Kidney glomerular epithelial cell (primary cell): Measurements from ENCODE around the gene CCL7.

Experiments
- DNase-seq: peaks from one replicate; lab custom pipeline; 2025; lab: John Stamatoyannopoulos, UW

CCL7 gene

DNA sequence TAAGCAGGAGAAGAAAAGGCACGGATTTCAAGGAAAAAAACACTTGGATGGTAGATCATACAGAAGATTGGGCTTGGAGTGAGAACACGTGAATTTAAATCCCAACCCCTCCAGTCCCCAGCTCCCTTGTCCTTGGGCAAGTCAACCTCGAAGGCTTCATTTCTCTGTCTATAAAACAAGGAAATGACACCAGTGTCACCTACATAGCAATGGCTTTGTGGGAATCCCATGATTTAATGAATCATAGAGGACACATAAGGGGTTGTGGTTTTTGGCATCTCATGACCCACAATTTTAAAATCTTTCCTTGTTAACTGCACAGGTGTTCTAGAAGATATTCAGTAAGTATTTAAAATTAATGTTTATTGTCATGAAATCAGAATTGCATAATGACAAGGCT, 23.1 kb upstream of the CCL7 start:
- DNase-seq = no peak

DNA sequence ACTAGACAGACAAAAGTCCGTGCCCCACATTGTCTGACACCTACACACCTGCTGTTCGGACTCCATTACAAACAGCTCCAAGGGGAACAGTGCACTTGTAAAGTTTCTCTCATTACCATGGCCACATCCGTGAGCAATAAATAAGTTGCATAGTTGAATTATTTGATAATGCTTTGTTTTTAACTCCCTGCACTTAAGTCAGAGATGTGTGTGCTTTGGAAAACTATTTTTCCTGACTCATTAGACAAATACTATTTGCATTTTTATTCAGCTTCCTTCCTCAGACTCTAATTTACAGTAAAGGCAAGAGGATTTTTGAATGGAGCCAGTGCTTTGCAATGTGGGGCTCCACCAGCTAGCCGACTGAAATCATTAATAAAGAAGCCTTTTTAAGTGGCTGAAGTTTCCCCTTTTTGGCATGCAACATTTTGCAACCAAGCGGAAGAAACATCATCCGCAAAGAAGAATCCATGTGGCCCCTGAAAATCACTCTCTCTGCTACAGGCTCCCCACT, 21.5 kb upstream of the CCL7 start:
- peak; percentile 94 for DNase-seq

DNA sequence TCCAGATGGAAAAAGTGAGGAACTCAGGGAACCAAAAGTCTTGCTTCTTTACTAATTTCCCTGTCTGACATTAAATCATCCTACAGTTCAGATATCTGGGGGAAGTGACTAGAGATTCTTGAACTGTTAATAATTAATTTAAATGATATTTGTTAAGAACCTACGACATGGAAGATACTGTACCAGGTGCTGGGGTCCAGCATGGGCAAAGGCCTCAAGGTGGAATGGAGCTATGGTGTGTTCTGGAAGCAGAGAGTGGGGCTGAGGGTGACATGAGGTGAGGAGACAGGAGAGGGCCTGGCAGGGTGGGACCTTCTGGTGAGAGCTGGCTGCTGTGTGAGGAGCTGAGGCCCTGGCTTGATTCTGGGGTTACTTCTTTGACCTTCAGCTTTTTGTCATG, 21.0 kb upstream of the CCL7 start:
- peak; percentile 72 for DNase-seq

DNA sequence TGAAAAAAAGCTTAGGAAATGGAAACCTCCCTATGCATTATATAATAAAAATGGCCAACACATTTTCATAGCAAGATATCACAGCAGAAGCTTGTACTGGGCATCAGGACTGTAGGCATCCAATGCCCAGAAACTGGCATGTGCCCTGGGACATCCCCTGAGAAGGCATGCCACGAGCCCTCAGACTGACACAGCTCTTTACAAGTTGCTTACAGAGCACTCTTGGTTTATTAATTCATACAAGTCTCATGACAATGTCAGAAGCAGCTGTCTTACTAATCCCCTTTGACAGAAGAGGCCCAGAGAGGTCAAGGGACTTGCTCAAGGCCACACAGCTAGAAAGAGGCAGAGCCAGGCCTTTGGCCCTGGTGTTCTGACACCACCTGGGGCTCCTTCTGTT, 20.5 kb upstream of the CCL7 start:
- DNase-seq = peak; percentile 35

DNA sequence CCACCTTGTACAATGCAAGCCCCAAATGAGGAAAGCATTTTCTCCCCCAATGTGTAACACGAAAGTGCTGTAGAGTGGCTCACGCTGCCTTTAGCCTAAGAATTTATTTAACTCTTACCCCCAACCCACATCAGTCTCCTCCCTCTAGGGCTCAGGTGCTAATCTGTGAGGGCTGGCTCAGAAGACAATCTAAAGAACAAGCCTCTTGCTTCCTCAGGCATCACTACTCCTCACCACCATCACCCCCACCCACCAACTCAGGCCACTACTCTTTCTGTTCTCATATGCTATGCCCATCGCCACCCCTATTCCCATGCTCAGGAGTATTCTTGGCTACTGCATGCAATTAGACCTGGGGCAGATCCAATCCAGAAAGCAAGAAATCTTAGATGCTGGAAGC, 18.8 kb upstream of the CCL7 start:
- DNase-seq = no peak

DNA sequence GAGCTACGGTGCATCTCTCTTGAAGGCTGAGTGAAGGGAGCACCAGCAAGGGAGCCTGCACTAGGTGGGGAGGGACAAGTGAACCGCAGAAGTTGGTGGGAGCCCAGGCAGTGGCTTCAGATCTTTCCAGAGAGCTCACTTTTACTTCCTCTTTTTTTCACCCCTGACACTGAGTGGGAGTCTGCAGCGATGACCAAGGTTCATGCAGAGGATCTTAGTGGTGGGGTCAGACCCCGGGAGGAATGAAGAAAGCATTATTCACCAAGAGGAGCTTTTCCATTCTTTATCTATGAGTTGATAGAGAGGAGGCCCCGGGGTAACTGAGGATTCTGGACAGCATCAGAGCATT, 18.0 kb upstream of the CCL7 start:
- peak; percentile 91 for DNase-seq

DNA sequence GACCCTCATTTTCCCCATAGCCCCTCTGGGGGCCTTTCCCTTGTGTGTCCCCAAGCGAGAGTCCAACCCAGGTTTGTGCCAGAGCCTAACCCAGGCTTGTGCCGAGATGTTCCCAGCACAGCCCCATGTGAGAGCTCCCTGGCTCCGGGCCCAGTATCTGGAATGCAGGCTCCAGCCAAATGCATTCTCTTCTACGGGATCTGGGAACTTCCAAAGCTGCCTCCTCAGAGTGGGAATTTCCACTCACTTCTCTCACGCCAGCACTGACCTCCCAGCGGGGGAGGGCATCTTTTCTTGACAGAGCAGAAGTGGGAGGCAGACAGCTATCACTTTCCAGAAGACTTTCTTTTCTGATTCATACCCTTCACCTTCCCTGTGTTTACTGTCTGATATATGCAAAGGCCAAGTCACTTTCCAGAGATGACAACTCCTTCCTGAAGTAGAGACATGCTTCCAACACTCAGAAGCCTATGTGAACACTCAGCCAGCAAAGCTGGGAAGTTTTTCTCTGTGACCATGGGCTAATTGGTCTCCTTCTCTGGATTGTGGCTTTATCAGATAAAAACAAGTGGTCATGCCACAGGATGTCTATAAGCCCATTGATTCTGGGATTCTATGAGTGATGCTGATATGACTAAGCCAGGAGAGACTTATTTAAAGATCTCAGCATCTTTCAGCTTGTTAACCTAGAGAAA, 17.4 kb upstream of the CCL7 start:
- peak; percentile 94 for DNase-seq

DNA sequence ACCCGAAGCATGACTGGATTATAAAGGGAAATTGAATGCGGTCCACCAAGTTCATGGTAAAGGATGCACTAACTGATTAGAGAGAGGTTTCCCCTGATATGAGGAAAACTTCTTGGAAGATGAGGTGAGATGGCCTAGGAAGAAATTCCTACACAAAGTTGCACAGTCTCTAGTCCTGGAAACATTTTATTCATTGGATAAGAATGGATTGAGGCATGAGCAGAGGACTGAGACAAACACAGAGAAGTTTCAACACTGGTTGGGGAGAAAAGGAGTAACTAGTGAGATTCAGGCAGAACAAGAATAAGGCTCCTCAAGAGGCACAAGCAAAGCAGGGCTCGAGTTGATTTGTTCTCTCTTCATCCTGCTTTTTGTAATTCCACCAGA, 16.9 kb upstream of the CCL7 start:
- DNase-seq = no peak

DNA sequence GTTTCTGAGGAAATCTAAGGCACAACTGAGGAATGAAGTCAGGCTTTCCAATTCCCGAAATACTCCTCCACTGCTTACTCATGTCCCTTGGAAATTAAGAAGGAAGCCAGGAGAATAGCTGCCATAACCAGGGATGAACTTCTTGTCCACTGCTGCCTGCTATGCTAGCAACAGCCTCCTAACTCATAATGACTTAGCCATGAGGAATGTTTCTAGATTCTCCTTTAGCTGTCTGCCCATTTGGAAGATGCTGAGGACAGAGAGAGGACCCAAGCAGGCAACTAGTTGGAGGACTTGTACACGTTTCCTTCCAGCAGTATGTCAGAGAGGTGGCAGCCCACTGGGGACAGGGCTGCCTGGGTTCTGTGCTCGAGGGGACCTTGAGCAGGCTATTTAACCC, 15.9 kb upstream of the CCL7 start:
- DNase-seq = peak; percentile 65

DNA sequence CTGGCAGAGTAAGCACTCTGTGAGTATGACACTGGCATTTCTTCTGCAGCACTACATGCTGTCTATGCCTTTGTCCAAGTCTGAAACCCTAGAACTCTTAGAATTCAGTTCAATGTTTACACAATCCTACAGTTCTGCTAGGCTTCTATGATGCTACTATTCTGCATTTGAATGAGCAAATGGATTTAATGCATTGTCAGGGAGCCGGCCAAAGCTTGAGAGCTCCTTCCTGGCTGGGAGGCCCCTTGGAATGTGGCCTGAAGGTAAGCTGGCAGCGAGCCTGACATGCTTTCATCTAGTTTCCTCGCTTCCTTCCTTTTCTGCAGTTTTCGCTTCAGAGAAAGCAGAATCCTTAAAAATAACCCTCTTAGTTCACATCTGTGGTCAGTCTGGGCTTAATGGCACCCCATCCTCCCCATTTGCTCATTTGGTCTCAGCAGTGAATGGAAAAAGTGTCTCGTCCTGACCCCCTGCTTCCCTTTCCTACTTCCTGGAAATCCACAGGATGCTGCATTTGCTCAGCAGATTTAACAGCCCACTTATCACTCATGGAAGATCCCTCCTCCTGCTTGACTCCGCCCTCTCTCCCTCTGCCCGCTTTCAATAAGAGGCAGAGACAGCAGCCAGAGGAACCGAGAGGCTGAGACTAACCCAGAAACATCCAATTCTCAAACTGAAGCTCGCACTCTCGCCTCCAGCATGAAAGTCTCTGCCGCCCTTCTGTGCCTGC, 15.2 kb upstream of the CCL7 start, which contains the start of gene CCL2:
CCL2 (plus strand) TSS at position 635 of the 730 bp plus-strand sequence; CDS start at position 700, 65 bp downstream.
- peak; percentile 86 for DNase-seq

DNA sequence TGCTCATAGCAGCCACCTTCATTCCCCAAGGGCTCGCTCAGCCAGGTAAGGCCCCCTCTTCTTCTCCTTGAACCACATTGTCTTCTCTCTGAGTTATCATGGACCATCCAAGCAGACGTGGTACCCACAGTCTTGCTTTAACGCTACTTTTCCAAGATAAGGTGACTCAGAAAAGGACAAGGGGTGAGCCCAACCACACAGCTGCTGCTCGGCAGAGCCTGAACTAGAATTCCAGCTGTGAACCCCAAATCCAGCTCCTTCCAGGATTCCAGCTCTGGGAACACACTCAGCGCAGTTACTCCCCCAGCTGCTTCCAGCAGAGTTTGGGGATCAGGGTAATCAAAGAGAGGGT, 14.7 kb upstream of the CCL7 start:
- no peak for DNase-seq

DNA sequence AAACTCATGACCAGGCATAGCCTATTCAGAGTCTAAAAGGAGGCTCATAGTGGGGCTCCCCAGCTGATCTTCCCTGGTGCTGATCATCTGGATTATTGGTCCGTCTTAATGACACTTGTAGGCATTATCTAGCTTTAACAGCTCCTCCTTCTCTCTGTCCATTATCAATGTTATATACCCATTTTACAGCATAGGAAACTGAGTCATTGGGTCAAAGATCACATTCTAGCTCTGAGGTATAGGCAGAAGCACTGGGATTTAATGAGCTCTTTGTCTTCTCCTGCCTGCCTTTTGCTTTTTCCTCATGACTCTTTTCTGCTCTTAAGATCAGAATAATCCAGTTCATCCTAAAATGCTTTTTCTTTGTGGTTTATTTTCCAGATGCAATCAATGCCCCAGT, 14.2 kb upstream of the CCL7 start:
- DNase-seq = no peak

DNA sequence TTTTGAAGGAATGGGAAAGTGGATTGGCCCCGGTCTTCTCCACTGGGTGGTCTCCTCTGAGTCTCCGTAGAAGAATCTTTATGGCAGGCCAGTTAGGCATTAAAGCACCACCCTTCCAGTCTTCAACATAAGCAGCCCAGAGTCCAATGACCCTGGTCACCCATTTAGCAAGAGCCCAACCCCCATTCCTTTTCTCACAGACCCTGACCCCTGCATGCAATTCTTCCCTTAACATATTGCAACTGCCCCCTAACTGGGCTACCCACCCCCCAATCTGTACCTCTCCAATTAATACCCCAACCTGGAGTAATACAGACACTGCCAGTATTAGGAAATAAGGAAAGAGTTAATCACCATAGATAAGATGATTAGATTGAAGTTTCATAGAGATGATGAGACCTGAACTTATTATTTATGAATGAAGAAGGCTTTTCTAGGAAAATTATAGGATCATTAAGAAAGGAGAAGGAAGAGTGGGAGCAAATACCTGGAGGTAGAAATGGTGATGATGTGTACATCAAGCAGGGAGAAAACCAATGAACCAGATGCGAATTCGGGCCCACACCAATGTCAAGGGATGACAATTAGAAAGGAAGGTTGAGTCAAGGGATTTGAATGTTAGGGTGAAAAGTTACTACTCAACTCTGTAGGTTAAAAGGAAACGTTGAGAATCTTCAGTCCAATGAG, 12.6 kb upstream of the CCL7 start:
- DNase-seq = peak; percentile 12

DNA sequence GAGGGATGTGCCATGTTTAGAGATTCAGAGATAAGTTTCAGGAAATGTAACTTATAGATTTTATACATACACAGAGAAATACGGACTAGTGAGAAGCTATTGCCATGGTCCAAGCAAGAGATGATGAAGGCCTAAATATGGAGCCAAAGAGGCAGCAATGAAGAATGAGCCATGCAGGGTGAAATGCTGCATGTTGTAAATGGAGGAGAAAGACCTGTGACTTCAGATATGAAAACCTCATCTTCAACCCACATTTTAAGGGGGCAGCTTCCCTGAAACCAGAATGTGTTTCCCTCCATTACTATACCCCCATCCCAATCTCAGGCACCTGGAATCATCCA, 12.1 kb upstream of the CCL7 start:
- DNase-seq = no peak

DNA sequence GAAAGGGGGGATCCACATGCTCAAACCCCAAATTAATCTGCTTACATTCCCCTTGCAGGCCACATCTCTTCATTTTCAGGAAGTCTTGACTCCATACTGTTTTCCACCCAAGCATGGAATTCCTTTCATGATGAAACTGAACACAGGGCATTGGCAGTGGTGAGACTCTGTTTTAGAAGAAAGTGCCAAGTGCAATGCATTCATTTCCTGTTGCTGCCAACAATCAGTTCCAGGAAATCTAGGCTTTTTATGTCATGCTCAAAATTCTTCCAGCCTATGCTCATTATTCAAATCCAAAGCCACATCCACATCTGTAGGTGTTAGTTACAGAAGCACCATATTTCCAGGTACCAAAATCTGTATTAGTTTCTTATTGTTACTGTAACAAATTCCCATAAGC, 10.9 kb upstream of the CCL7 start:
- DNase-seq = peak; percentile 54

DNA sequence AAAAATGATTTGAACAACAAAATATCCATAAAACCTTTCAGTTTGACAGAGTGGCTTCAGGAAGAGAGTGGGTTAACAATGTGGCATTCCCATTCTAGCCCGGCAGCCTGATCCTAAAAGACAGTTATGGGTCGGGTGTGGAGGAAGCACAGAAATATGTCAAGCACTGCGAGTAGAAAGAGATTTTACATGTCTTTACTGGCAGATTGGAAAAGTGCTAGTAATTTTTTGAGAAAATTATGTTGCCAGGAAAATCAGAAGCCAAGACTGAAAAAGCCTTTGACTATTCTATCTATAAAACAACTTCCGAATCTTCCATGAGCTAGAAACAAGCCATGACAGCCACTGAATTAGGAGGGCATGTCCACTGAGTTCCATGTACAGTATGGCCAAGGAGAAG, 9.2 kb upstream of the CCL7 start:
- no peak for DNase-seq

DNA sequence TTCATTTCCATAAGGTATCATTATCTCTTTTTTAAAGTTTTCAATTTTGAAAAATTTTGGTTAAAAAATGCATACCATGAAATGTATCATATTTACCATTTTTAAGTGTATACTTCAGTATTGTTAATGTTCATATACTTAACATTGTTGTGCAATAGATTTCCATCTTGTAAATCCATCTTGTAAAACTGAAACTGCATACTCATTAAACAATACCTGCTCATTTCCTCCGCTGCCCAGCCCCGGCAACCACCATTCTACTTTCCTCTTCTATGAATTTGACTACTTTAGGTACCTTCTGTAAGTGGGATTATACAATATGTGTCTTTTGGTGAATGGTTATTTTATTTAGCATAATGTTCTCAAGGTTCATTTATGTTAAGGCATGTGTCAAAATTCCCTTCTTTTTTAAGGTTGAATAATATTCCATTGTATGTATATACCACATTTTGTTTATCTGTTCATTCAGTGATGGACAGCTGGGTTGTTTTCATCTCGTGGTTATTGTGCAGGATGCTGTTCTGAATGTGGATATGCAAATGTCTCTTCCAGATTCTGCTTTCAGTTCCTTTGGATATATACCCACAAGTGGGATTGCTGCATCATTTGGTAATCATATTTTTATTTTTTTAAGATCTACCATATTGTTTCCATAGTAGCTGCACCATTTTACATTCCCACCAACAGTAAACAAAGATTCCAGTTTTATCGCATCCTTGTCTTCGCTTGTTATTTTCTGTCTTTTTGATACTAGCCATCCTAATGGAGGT, 8.3 kb upstream of the CCL7 start:
- no peak for DNase-seq

DNA sequence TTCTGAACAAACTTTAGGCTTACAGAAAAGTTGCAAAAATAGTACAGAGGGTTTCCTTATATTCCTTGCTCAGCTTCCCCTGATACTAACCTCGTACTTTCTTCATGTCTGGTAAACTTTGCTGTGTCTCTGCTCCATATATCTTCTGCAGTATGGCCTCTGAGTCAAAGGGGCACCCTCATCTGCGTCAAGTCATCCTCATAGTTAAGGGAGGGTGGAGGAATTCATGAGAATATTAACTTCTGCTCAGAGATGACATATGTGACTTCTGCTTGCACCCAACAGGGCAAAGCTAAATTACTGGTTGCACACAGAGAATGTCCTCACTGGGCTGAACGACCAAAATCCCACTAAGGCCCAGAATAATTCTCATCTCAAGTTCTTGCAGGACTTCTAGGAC, 4.3 kb upstream of the CCL7 start:
- DNase-seq = no peak

DNA sequence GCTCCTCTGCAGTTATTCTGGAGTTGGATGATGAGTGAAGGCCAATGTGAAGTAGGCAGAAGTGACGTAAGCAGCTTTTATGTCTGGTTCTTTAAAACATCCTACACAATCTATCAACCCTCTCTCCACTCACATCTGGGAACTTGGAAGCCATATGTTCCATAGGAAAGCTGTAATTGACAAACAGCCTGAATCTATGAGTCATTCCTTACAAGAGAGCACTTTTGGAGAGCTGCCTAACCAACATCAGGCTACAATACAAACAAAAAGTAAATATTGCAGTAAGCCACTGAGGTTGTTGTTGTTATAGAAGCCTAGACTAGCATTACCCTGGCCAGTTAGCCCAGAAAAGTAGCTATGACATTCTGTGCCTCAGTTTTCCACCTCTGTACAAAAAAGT, 5.9 kb downstream of the CCL7 start:
- DNase-seq = peak; percentile 14

DNA sequence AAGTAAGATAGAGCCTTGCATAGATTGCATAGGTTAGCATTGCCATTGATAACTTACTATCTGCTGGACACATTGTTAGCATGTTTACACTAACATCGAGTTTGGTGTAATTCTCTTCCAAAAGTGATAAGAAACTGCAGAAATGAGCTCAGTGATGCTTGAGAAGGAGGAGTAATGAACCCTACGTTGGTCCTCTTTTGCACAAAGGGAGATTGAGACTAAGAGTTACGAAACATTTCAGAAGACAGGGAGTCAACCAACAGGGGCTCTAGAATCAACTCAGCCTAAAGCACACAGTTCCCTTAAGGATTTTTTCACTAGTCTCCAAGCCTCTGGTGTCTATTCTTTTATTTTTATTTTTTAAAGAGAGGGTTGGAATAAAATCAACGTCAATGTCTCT, 6.8 kb downstream of the CCL7 start:
- DNase-seq = no peak

DNA sequence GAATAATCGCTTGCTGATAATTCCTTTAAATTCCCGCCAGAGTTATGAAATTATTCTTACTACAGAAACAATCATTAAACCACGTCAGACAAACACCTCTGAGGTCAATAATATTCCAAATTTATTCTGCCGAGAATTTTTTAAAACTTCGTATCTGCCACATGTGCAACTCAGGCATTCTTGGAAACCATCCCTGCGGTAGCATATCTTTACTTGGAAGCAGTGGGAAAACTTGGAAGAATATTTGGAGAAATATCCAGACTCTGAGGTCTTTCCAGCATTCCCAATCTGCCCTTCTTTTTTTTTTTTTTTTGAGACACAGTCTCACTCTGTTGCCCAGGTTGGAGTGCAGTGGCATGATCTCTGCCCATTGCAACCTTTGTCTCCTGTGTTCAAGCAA, 13.6 kb downstream of the CCL7 start:
- DNase-seq = no peak

DNA sequence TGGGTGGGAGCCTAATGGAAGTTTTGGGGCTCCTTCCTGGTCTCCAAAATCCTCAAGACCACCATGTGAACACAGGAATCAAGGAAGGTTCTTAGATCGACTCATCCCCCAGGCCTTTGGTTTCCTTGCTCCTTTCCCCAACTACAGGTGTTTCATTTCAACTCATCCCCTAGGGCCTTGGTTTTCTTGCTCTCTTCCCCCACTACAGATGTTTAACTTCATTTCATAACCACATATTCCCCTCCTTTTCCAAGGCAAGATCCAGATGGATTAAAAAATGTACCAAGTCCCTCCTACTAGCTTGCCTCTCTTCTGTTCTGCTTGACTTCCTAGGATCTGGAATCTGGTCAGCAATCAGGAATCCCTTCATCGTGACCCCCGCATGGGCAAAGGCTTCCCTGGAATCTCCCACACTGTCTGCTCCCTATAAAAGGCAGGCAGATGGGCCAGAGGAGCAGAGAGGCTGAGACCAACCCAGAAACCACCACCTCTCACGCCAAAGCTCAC, 15.3 kb downstream of the CCL7 start, which contains the start of gene CCL11:
CCL11 (plus strand) TSS at position 457 of the 507 bp plus-strand sequence. CDS start 67 bp downstream, outside the sequence.
- DNase-seq = no peak
